ENCODE data around the gene CIAO1.
"Not testable (repeated sequence)": the region's sequence is repeated elsewhere in the genome, so short reads cannot be mapped to it uniquely, and the experiment has no call there.

Gene CIAO1

DNA sequence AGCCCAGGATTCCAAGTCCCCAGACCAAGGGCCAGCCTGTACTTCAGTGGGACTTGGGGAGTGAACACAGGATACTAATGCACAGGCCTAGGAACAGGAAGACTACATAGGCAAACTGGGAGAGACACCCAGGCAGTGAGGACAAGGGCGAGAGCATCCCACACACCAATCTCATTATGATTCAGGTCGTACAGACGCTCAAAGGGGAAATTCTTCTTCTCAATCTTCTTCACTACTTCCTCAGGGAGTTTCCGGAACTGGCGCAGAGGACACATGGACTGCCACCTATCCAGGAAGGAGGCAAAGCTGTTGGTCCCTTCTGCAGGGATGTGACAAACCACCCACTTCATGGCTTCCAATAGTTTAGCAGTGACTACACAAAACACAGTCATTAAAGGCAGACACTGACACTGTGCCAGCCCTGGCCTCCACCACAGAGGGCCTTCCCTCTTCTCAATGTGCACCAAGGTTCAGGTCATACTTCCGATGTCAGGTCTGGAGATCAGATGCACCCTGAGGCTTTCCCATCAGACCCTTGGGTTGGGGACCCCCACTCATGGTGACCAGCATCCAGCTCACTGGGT lies 21.3 kb downstream of the CIAO1 start:
- DNase-seq = no peak

DNA sequence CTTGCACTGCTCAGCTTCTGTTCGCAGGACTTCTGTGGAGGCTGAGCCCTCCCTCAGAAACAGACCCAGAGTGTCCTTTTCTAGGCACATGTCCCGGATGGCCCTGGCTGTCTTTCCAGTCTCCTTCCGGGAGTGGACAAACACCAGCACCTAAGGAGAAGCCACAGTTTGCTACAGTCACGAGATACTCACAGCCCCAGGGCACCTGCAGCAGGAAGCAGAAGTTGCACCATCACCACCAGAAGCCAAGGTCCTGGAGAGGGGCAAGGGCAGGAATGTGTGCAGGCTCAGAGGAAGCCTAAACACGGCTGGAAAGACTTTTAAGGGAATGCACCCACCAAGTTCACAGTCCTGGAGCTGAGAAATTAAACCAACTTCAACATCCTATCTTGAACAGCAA lies 25.7 kb downstream of the CIAO1 start:
- DNase-seq = no peak

- not testable (repeated sequence) for DNase-seq
Measured at GRCh38 chr2:96294271-96294670, 28.2 kb downstream of the CIAO1 start.

DNA sequence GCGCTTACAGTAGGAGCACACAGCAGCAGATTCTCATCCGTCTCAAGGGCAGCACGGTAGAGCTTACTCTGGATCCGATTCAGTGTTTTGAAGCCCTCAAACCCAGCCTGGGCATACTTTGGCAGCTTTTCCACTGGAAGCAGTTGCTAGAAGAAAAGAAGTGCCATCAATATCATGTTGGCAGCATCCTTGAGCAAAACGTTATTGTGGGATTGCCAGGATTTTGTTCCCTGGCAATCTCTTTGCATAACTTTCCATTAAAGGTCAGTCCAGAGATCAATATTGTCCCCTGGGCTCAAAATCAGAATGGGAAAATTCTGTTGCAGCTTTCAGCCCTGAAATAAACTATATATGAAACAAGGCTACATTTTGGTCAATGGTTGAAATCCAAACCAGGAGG lies 30.9 kb downstream of the CIAO1 start:
- DNase-seq = no peak

DNA sequence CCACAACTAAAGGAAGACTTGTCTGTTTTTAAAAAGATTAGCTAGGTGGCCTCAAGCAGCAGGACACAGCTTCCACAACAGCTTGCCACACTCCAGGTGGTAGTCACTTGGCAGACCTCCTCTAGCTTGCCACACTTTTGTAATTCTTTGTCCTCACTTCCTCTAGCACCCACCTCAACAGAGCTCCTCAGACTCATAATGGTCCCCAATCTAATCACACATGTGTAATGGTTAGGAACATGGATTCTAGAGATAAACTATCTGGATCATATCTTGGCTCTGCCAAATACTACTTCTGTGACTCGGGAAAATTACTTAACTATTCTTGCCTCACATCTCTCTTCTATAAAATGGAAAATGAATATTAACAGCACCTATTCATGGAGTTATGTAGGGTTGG lies 35.8 kb downstream of the CIAO1 start:
- DNase-seq = no peak

DNA sequence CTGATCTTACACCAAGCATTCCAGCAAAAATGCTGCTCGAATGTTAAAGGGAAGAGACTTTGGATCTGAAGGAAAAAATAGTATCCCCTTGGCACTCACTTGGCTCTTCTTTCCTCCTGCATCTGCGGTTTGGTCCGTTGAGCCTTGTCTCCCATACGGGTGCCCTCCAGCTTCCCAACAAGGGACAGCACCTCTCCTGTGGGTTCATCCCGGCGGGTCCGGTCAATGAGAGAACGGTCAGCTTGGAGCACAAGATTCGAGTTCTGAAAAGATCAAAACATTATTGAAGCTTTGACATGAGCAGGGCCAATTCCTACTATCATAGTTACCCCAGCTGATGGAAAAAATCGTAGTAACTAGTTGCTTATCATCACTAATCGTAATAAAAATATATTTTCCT lies 38.6 kb downstream of the CIAO1 start:
- DNase-seq = no peak

- peak; percentile 96 for DNase-seq
Measured at GRCh38 chr2:96305091-96305978, 39.3 kb downstream of the CIAO1 start, which contains the start of gene SNRNP200. TSS of gene SNRNP200 (minus strand) at chr2:96305546. CDS start at chr2:96305437, 109 bp downstream.

DNA sequence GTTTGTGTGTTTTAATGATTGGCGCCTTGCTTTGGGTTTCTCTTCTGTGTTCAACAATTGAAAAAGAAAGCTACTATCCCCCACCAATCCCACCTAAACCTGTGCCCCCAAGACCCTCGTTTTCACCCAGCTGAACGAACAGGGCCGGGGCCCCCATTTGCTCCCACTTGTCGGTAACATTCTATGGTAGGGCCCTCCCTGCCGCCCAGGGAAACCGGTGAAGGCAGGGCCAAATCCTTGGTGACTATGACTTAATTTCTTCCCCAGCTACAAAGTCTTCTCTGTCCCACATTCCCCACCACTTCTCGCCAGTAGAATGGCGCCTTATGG lies 39.9 kb downstream of the CIAO1 start:
- DNase-seq = no peak

DNA sequence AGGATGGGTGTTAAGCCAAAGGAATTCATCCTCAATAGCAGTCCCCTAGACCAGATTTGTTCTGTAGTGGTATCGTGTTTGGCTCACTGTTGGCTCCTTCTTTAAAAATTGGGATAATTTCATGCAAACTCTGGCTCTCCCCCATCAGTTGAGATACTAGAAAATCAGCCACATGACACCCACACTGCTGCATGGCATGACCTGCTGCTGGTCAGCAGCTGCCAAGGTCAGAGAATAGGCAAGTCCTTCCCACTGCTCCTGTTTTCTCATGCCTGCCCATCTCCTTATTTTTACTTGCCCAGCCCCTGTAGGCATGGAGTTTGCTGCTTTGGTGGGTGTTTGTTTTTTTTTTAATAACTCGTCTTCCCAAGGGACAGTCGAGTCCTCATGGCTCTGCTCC lies 40.3 kb downstream of the CIAO1 start:
- DNase-seq = no peak

GRCh38 chr2:96308248-96308647 lies 42.2 kb downstream of the CIAO1 start:
- no peak for DNase-seq

GRCh38 chr2:96315005-96315399 lies 49.0 kb downstream of the CIAO1 start:
- DNase-seq = no peak

- DNase-seq = peak; percentile 15
Measured at GRCh38 chr2:96315400-96316071, 49.5 kb downstream of the CIAO1 start.

DNA sequence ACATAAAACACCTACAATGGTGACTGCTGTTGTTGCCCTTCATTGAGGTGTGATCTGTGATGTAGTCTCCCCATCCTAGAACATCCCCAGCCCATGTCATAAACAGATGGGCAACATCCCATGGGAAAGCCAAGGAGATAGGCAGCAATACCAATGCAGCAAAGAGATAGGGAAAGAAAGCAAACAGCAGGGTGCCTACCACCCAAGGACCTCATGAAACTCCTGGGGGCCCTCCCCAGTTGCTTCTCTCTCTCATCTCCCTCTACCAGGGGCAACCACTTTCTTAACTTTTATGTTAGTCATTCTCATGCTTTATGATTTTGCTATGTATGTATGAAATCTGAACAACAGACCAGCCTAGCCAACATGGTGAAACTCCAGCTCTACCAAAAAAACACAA lies 51.0 kb downstream of the CIAO1 start:
- DNase-seq = no peak

GRCh38 chr2:96317584-96317997 lies 51.6 kb downstream of the CIAO1 start:
- no peak for DNase-seq

GRCh38 chr2:96318723-96319122 lies 52.7 kb downstream of the CIAO1 start:
- DNase-seq = no peak

GRCh38 chr2:96319396-96319795 lies 53.4 kb downstream of the CIAO1 start:
- no peak for DNase-seq

DNA sequence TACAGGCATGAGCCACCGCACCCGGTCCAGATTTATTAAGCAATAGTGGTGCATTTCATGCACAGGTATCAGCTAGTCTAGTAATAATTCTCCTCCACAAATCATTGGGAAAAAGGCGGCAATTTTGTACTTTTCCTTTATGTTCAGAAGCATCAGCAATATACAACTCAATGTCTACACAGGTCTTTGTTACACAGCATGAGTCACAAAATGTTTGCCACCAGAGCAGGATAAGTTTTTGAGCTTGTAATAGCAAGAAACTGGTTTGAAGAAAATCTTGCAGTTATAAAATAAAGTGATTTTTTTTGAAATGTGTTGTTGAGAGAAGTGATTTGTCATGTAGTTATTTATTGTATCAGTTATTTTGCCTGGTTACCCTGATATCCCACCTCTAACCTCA lies 54.3 kb downstream of the CIAO1 start:
- no peak for DNase-seq

- peak; percentile 52 for DNase-seq
Measured at GRCh38 chr2:96320728-96321622, 55.0 kb downstream of the CIAO1 start.

Data from activated CD4-positive, alpha-beta T cell treated with anti-CD3 and anti-CD28 coated beads for 48 hours (primary cell).